Cardiac muscle cell (in vitro differentiated cells and primary cell): ENCODE data around the gene WTIP. TPM values are rescaled to one million over a fixed set of nuclear protein-coding genes. Genes with fewer than 3 reads are reported as not detected.
"Not testable (repeated sequence)": the region's sequence is repeated elsewhere in the genome, so short reads cannot be mapped to it uniquely, and the experiment has no call there.

ENCODE experiments used
- DNase-seq, 2 donors: peaks; one replicate each; pipeline versions ENCODE4 v3.0.0 to v3.0.0-alpha.2; 2010 to 2017; ENCODE audit warnings: low read depth in 1 of 2, low spot score in 1 of 2
- H3K27ac ChIP-seq: fragments of 200-600 bp; sonication (generic); 2 replicates; pipeline ENCODE4 v1.5.1; 2016
- H3K27me3 ChIP-seq: fragments of 200-600 bp; sonication (generic); 2 replicates; pipeline ENCODE4 v1.6.0; 2016; ENCODE audit warnings: control low read depth
- H3K36me3 ChIP-seq: fragments of 200-600 bp; sonication (generic); 2 replicates; pipeline ENCODE4 v1.5.1; 2016; ENCODE audit warnings: control low read depth
- H3K4me1 ChIP-seq: fragments of 200-600 bp; sonication (generic); 2 replicates; pipeline ENCODE4 v1.8.1; 2017; ENCODE audit warnings: low read depth, mild to moderate bottlenecking, mixed run types
- H3K4me3 ChIP-seq: fragments of 200-600 bp; sonication (generic); 2 replicates; pipeline ENCODE4 v1.5.1; 2016; ENCODE audit warnings: mild to moderate bottlenecking
- H3K9me3 ChIP-seq: fragments of 200-600 bp; sonication (generic); 2 replicates; pipeline ENCODE4 v1.5.1; 2017; ENCODE audit warnings: low read depth, mild to moderate bottlenecking, control low read depth
- CTCF ChIP-seq: IDR thresholded peaks from 2 replicates; pipeline ENCODE4 v1.5.1; 2012; ENCODE audit warnings: low read depth, mild to moderate bottlenecking, low read length
- polyA plus RNA-seq: library from polyadenylated mRNA; unstranded; fragments of >200 nt; fragmentation: Nextera tagmentation; extraction: Ambion mirVana; gene quantifications from 2 replicates; pipeline ENCODE4 v1.2.1, GENCODE V29; 2016
- total RNA-seq: library from RNA; depleted of rRNA; stranded (reverse); fragments of >200 nt; gene quantifications from 2 replicates; pipeline ENCODE4 v1.2.3, GENCODE V29; 2016

WTIP gene
- total and polyA plus RNA-seq, 2 experiments from 2014 or later: 13.6 to 29.4 TPM

- Histone ChIP-seq H3K36me3 (no peaks in the 10 kb centered on the region), H3K4me1 (no peaks in the 10 kb centered on the region), H3K9me3 (no peaks in the 10 kb centered on the region), H3K27ac (no peak overlapping the region), H3K4me3 (no peak overlapping the region), H3K27me3 (no peaks in the 10 kb centered on the region)
- TF ChIP-seq CTCF: no peak
- DNase-seq: no peak
Measured at GRCh38 chr19:34506026-34506370, 24.4 kb downstream of the WTIP start.

GRCh38 chr19:34507414-34508067 is 26.0 kb downstream of the WTIP start:
- Histone ChIP-seq H3K4me1 (no peaks in the 10 kb centered on the region), H3K27me3 (no peaks in the 10 kb centered on the region), H3K4me3 (no peak overlapping the region), H3K36me3 (no peaks in the 10 kb centered on the region), H3K27ac (no peak overlapping the region), H3K9me3 (no peaks in the 10 kb centered on the region)
- DNase-seq: no peak
- TF ChIP-seq CTCF: no peak

GRCh38 chr19:34508540-34508939 is 27.0 kb downstream of the WTIP start:
- no peaks in the 10 kb centered on the region for H3K27me3 ChIP-seq
- H3K36me3 ChIP-seq: no peaks in the 10 kb centered on the region
- no peaks in the 10 kb centered on the region for H3K9me3 ChIP-seq
- no peak for DNase-seq
- H3K4me1 ChIP-seq: no peaks in the 10 kb centered on the region
- no peak overlapping the region for H3K4me3 ChIP-seq
- no peak for TF ChIP-seq CTCF
- no peak overlapping the region for H3K27ac ChIP-seq

- H3K9me3 ChIP-seq, H3K27me3 ChIP-seq, DNase-seq, H3K4me3 ChIP-seq, H3K4me1 ChIP-seq, H3K36me3 ChIP-seq, H3K27ac ChIP-seq: not testable (repeated sequence)
Measured at GRCh38 chr19:34510904-34511303, 29.3 kb downstream of the WTIP start.

- Histone ChIP-seq H3K27ac (no peak overlapping the region), H3K36me3 (no peaks in the 10 kb centered on the region), H3K27me3 (no peaks in the 10 kb centered on the region), H3K4me3 (no peak overlapping the region), H3K4me1 (no peaks in the 10 kb centered on the region), H3K9me3 (no peaks in the 10 kb centered on the region)
- no peak for DNase-seq
- TF ChIP-seq CTCF: no peak
Measured at GRCh38 chr19:34512254-34512822, 30.8 kb downstream of the WTIP start.

- no peak for DNase-seq
- Histone ChIP-seq H3K27me3 (no peaks in the 10 kb centered on the region), H3K27ac (no peak overlapping the region), H3K36me3 (no peaks in the 10 kb centered on the region), H3K4me1 (no peaks in the 10 kb centered on the region), H3K9me3 (no peaks in the 10 kb centered on the region), H3K4me3 (no peak overlapping the region)
- TF ChIP-seq CTCF: no peak
Measured at GRCh38 chr19:34513767-34514166, 32.2 kb downstream of the WTIP start.
